GM19193 (cell line): ENCODE results near the gene MVD.
A peak's percentile ranks its signal among the peaks of the same experiment; 100 is the strongest.

Experiments used
- POLR2A ChIP-seq: IDR thresholded peaks from 4 replicates; pipeline ENCODE4 v1.6.1; 2011; ENCODE audit not compliant: insufficient read depth, insufficient read length; ENCODE audit errors: extremely low read depth

Gene MVD

DNA sequence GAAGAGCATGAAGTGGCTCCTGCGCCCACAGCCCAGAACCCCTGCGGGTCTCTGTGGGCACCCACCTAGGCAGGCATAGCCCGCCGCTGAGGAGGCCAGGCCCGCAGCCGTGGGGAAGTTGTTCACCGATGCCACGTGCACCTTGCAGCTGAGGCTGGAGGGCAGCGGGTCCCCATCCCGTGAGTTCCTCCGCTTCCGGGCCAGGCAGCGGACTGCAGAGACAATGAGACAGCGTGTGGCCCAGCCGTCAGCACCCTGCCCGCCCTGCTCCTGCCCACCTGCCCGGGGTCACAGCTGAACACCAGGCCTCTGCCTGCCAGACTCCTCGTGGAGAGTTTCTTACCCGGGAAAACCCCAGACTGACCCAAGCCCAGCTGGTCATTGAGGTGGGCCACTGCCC lies 5.5 kb downstream of the MVD start:
- TF ChIP-seq POLR2A = no peak

DNA sequence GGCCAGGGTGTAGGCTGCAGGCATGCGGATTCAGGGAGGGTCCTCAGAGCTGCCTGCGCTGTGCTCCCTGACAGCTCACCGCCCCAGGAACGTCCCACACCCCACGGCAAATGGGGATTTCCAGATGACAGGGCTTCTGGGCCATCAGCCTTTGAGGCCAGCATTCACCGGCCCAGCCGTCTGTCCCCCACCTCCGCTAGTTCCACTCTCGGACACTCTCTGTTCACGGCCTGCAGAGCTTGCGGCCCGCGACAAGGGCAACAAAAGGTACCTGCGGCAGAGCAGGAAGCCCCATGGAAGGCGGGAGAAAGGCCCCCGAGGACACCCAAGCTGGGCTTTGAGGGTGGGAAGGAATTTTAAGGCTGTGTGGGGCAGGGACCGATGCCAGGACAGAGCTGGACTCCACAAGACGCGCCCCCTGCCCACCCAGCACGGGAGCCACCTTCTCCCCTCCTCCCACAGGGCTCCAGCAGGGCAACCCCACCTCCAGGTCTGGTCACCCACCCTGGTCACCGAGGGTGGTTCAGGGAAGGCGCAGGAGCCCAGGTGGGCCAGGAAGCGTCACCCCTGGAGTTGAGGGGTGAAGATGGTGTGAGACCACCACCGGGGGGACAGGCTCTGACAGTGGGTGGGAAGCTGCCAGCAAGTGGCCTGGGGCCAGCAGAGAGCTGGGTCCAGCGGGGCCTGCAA lies 6.5 kb downstream of the MVD start:
- no peak for TF ChIP-seq POLR2A

DNA sequence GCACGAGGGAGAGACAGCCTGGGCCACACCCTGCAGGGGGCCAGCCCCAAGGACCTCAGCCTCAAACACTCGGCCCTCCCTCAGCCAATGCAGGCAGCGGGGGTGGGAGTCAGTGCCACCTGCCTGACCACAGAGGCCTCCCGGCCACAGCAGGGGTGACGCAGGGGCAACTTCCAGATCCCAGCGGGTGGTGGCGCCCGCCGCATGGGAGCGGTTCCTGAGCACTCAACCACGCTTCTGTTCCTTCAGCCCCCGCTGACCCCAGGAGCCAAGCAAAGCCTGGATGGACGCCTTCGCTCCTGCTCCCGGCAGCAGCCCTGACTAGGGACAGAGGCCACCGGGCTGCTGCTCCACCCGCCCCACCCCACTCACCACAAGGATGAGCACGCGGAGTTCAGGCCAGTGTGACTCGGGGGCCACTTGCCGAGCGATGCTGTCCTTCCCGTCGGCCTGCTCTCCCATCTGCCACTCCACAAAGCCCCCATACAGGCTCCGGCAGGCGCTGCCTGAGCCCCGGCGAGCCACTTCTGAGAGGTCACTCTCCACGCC lies 7.1 kb downstream of the MVD start:
- TF ChIP-seq POLR2A = no peak

DNA sequence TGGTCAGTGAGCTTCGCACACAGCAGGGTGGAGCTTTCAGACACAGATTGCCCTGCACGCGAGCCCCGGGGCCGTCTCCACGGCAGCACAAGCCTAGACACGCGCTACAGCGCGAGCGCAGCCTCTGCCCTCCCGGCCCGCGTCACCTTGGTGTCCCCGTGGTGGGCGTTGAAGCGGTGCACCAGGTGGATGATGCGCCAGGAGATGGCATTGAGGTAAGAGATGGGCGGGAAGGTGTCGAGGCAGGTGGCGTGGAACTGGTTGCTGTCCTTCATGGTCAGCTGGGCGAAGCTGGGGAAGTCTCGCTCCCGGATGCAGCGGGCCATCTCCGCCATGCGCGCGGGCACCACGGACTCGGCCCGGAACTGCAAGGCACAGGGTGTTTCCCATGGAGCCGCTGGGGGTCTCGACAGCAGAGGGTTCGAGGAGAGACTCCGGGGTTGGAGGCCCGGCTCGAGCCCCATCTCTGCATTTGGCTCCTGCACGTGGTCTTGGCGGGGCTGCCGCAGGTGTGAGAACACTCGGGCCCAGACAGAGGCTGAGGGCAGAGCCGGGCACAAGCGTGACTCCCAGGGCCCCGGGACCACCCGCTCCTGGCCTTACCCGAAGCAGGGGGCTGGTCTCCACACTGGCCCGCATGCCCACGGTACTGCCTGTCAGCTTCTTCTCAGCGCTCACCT lies 7.7 kb downstream of the MVD start:
- no peak for TF ChIP-seq POLR2A

DNA sequence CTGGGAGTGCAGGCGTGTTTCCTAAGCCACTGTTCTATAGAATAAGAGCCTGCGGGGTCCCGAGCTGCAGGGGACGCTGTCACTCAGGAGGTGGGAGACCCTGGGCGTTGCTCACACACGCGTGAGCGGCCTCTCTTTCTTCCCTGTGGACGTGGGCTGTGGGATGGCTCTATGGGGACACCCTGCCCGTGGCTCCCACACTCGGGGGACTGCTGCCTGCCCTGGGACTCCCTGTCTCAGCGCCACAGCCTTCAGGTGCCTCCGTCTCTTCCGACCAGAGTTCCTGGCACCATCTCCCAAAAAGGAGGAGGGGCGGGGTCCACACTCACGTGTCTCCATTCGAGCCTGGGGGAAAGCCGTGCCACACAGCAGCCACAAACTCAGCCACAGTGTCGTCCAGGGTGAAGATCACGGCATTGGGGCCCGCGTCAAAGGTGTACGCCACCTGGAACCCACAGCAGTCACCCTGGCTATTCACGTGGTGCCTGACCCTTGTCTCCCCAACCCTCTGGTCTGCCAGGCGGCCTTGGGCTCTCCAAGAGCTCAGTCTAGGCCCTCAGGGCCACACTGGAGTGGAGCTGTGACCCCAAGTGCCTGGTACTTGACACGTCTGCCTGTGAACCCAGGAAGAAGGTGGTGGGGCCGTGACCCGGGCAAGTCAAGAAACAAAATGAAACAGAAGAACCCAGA lies 8.4 kb downstream of the MVD start:
- no peak for TF ChIP-seq POLR2A

DNA sequence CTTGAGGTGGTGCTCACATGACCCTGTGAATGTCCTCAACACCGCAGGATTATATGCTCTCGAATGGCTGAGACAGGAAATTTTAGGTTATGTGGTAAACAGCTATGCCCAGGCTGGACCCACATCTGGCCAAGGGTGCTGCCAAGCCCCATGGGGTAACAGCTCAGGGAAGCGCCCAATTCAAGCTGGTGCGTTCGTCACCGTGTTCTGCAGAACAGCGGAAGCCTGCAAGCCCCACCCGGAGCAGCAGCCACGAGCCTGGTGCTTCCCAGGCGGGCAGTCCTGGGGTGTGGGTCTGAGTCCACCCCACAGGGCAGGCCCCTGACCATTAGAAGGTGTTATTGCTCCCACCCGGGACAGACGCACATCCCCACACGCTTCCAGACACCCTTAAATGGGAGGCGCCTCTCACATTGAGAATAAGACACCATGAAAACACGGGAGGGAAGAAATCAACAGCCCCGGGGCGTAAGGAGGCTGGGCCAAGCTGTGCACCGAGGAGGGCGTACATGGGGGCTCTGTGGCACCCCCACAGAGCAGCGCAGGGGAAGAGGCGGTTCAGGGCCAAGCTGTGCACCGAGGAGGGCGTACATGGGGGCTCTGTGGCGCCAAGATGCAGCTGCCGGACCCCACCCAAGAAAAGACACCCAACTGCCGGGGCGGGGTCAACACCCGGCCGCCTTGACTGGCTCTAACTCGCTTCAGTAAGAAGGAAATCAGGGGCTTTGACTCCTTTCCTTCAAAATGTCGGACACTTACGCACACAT lies 9.1 kb downstream of the MVD start:
- TF ChIP-seq POLR2A = no peak

DNA sequence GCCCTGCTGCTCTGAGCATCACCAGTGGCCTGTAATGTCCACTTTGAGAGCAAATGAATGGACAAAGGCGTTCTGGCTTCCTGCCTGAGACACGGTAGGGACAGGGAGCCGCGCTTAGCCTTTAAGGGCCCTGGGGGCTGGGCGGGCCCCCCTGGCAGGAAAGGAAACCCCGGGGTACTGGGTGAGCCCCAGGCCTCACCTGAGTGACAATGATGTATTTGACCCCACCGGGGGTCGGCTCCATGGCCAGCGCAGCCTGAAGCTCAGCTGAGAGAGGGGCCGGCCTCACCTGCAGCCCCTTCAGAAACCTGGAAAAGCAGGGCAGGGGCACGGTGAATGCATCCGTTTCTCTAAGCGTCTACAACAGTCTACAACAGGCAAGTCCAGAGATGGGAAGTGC lies 9.8 kb downstream of the MVD start:
- TF ChIP-seq POLR2A = no peak

DNA sequence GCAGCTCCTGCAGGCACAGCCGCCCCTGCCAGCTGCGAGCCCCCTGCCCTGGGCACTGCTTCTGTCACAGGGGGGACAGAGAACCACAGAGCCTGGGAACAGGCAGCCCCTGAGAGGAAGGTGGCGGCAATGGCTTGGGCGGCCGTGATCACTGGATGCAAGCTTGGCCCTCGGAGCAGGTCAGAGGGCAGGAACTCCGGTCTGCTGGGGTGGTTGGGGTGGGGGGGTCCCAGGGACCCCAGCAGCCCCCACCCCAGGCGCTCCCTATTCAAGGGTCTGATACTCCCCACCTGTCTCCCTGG lies 10.2 kb downstream of the MVD start:
- no peak for TF ChIP-seq POLR2A

DNA sequence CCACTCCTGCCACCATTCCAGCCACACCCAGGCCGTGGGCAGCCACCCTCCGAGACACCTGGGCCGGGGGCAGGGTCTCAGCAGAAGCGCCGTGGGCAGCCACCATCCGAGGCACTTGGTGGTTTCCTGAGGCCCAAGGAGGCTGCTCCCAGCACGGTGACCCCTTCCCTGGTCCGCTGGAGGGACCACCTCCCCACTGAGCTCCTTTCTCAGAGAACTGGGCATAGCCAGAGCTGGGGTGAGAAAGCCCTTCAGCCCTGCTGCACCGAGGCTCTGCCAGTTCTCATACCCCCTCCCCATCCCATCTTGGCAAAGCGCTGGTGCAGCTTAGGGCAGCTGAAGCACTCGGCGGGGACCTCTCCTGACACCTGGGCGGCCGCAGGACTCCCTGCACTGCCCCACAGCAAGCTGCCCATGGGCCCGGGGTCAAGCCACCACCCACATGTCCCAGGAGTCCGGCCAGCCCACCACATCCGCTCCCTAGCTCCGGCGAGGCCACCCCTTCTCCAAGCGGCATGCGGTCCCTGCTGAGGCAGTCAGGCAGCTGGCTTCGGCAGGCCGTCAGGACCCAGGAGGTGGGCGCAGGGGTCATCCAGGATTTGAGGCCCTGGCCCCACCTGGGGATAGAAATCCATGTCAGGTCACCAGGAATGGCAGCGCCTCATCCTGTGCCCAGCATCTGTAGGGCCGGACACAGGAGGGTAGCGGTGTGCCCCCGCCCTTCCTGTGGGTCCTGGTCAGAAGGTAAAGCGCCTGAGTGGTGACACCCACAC lies 10.7 kb downstream of the MVD start:
- TF ChIP-seq POLR2A = no peak

DNA sequence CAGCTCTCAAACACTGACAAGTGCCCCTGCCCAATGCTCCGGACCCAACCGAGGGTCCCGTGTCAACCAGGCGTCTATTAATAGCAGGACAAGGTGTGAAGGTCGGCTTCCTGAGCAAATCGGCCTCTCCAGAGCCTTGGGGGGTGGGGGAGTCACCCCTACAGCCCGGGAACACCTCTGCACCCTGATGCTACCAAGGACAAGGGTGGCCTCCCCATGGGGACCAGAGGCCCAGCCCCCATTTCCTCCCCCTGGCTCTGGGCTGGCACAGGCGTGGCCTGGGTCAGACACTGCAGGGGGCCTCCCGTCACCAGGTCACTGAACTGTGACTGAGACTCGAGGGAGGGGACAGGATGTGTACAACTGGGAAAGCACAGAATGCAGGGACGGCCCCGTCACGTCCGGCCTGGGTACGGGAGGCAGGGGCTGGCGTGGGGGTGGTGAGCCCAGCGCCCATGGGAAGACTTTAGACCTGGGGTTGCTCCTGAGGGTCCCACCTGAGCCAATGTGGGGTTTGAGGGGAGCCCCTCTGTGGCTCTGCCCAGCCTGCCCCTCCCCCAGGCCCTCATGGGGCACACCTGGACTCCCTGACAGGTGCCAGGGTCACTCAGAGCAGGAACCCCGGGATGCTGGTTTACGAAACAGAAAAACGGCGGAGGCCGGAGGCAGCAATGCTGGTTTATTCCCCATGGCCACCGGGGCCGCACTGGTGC lies 11.5 kb downstream of the MVD start:
- peak; percentile 63 for TF ChIP-seq POLR2A

DNA sequence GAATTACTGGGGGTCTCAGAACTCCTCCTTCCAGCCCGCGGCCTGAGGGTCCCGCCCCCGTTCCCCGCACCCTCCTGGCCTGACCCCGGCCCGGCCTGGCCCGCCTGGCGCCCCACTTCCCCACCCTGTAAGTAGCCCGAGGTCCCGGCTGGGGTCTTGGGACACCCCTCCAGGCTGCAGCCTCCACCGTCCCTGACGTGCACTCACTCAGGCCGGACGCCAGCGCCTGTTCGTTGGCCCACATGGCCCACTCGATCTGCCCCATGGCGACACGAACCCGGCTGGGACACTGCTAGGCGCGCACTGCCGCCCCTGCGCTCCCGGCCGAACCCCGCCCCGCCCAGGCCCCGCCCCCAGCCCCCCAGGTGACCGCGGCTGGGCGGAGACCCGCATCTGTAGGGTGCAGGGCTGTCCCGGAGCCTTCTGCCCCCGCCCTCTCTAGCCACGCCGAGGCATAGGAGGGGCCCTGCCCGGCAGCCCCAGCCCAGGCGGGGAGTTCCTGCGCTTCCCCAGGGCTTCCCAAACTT lies 12.1 kb downstream of the MVD start, which contains the start of gene CYBA:
CYBA (minus strand) TSS at position 305 of the 527 bp plus-strand sequence; CDS start at position 265, 40 bp downstream.
- peak; percentile 93 for TF ChIP-seq POLR2A

DNA sequence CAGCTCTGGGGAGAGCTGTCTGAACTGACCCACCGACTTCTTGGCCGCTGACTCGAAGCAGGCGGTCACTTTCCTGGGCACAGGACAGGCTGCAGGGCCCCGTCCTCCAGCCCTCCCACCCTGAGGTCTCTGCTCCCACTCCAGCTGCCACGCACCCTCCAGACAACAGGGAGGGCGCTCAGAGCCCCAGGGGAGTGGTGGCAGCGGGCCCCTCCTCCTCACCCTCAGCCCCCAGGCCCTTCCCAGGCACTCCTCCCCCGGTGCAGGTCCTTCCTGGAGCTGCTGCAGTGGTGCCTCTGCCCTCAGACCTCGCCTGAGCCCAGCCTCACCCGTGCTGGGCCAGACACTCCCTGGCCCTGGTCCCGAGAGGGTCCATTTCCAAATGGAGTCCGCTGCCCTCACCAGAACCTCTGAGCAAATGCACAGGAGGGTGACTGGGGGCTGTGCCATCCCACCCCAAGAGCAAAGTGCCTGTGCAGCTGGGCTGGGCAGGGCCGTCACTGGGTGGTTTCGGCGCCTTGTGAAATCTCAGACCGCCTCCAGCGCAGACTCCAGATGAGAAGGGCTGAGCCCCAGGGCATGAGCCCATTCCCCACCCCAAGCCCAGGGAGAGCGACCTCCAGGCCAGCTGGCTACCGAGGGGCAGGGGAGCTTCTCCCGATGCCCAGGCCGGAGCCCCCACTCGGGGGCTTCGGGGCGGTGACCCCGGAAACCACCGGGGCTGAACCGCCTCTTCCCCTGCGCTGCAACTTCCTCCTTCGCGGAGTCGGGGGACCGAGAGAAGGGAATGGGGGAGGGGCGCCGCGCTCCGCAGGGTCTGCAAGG lies 12.8 kb downstream of the MVD start:
- no peak for TF ChIP-seq POLR2A
